Measurements from ENCODE around the gene CLCN3. TPM values are rescaled to one million over a fixed set of nuclear protein-coding genes. Genes with fewer than 3 reads are reported as not detected.

CLCN3 gene
- total RNA-seq, 1 experiment from 2014 or later, result 63.0 TPM

DNA sequence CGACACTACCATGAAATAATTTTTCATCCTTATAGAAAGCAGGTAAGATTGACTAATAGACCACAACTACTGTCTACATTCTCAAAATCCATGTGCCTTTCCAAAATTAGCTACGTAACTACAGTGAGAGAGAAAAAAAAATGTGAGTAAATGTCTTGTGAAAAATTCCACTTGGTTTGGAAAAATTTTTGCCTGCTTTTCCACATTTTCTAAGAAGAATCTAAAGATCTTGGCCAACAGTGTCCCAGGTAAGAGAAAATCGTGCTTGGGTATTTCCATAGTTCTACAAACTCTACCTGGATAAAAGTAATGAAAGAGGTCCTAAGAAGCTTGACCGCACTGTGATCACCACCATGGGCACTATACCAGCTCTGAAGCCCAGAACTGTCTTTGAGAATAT, 1.4 kb upstream of the CLCN3 start:
- no TSS peak for BruUV-seq (replicated peaks)
- intact Hi-C loops (cut with micrococcal nuclease; ENCODE audit: unreplicated experiment), result loop anchor here (10.0 kb wide), 3 partner anchors 136 to 466 kb away; partner anchors contain the start of genes AADAT and HPF1
- DNase-seq (ENCODE audit: low spot score), result no peak
- H3K27ac ChIP-seq (ENCODE audit: low read depth, low read length, poor library complexity, severe bottlenecking), result no peak overlapping the region
- TF ChIP-seq EZH2 (IDR thresholded peaks at IDR 0.05; ENCODE audit: borderline replicate concordance, low read depth, low read length, poor library complexity, severe bottlenecking), result no peak
- no peak for TF ChIP-seq CTCF (conservative IDR thresholded peaks at IDR 0.05; ENCODE audit: low read depth, low read length)
- H3K4me1 ChIP-seq (ENCODE audit: insufficient read depth, low read length, poor library complexity, severe bottlenecking), result peaks cover 9% of the 10 kb centered on the region
- H3K4me3 ChIP-seq (ENCODE audit: low read depth, low read length, poor library complexity, severe bottlenecking), result no peak overlapping the region
- H3K9me3 ChIP-seq (ENCODE audit: low read depth, low read length, poor library complexity, severe bottlenecking), result no peaks in the 10 kb centered on the region
- no peaks in the 10 kb centered on the region for H3K36me3 ChIP-seq (ENCODE audit: insufficient read depth, low read length, poor library complexity, severe bottlenecking)
- no peaks in the 10 kb centered on the region for H3K27me3 ChIP-seq (replicated peaks; ENCODE audit: insufficient read depth, low read depth, low read length, poor library complexity)
- POLR2A ChIA-PET (ENCODE audit: low non-redundant PET), result no interaction called here
- CTCF ChIA-PET, result no interaction called here

- no TSS peak for BruUV-seq (replicated peaks)
- TF ChIP-seq CTCF (conservative IDR thresholded peaks at IDR 0.05; ENCODE audit: low read depth, low read length) (peak; percentile 63), EZH2 (IDR thresholded peaks at IDR 0.05; ENCODE audit: borderline replicate concordance, low read depth, low read length, poor library complexity, severe bottlenecking) (no peak)
- Histone ChIP-seq H3K27me3 (replicated peaks; ENCODE audit: insufficient read depth, low read depth, low read length, poor library complexity) (no peaks in the 10 kb centered on the region), H3K4me3 (ENCODE audit: low read depth, low read length, poor library complexity, severe bottlenecking) (peak overlapping the region; percentile 88), H3K27ac (ENCODE audit: low read depth, low read length, poor library complexity, severe bottlenecking) (peak overlapping the region; percentile 95), H3K36me3 (ENCODE audit: insufficient read depth, low read length, poor library complexity, severe bottlenecking) (no peaks in the 10 kb centered on the region), H3K4me1 (ENCODE audit: insufficient read depth, low read length, poor library complexity, severe bottlenecking) (peaks cover 9% of the 10 kb centered on the region), H3K9me3 (ENCODE audit: low read depth, low read length, poor library complexity, severe bottlenecking) (no peaks in the 10 kb centered on the region)
- intact Hi-C loops (cut with micrococcal nuclease; ENCODE audit: unreplicated experiment), result loop anchor here (10.0 kb wide), 3 partner anchors 135 to 465 kb away; partner anchors contain the start of genes AADAT and HPF1
- ChIA-PET CTCF (no interaction called here), POLR2A (ENCODE audit: low non-redundant PET) (no interaction called here)
- DNase-seq (ENCODE audit: low spot score), result peak; percentile 56
Observed at GRCh38 chr4:169619518-169619957, 840 bp upstream of the CLCN3 start.

DNA sequence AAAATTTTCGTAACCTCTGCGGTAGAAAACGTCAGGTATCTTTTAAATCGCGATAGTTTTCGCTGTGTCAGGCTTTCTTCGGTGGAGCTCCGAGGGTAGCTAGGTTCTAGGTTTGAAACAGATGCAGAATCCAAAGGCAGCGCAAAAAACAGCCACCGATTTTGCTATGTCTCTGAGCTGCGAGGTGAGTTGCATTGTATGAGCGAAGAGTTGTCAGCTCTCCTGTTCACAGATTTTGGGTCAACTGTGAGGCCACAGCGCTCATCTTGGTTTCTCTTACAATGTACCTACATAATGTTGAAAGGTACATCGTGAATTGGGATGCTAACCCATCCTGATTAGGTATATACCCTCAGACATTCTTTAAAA, 486 bp downstream of the CLCN3 start:
- H3K4me1 ChIP-seq (ENCODE audit: insufficient read depth, low read length, poor library complexity, severe bottlenecking), result peaks cover 9% of the 10 kb centered on the region
- H3K27me3 ChIP-seq (replicated peaks; ENCODE audit: insufficient read depth, low read depth, low read length, poor library complexity), result no peaks in the 10 kb centered on the region
- H3K27ac ChIP-seq (ENCODE audit: low read depth, low read length, poor library complexity, severe bottlenecking), result peak overlapping the region; percentile 95
- peak; percentile 39 for DNase-seq (ENCODE audit: low spot score)
- H3K4me3 ChIP-seq (ENCODE audit: low read depth, low read length, poor library complexity, severe bottlenecking), result peak overlapping the region; percentile 88
- ChIA-PET POLR2A (ENCODE audit: low non-redundant PET) (no interaction called here), CTCF (no interaction called here)
- TSS peak; percentile 83 for BruUV-seq (replicated peaks)
- intact Hi-C loops (cut with micrococcal nuclease; ENCODE audit: unreplicated experiment), result loop anchor here (2.0 kb wide), 1 partner anchor 44 kb away; no protein-coding TSS in a partner anchor
- no peaks in the 10 kb centered on the region for H3K36me3 ChIP-seq (ENCODE audit: insufficient read depth, low read length, poor library complexity, severe bottlenecking)
- H3K9me3 ChIP-seq (ENCODE audit: low read depth, low read length, poor library complexity, severe bottlenecking), result no peaks in the 10 kb centered on the region
- TF ChIP-seq CTCF (conservative IDR thresholded peaks at IDR 0.05; ENCODE audit: low read depth, low read length) (no peak), EZH2 (IDR thresholded peaks at IDR 0.05; ENCODE audit: borderline replicate concordance, low read depth, low read length, poor library complexity, severe bottlenecking) (no peak)
